SW 1271 (cell line): ENCODE measurements around the gene PALLD.
"Not testable (repeated sequence)": the region's sequence is repeated elsewhere in the genome, so short reads cannot be mapped to it uniquely, and the experiment has no call there.

Experiments
- DNase-seq, 2 experiments: peaks; one replicate each; lab custom pipeline; 2025; lab: John Stamatoyannopoulos, UW

Gene PALLD

GRCh38 chr4:168677063-168677462 lies 180.2 kb downstream of the PALLD start:
- no peak for DNase-seq

- no peak for DNase-seq
These were observed 181.0 kb downstream of the PALLD start for GRCh38 chr4:168677879-168678278.

GRCh38 chr4:168678751-168679366 lies 182.0 kb downstream of the PALLD start:
- no peak for DNase-seq

DNA sequence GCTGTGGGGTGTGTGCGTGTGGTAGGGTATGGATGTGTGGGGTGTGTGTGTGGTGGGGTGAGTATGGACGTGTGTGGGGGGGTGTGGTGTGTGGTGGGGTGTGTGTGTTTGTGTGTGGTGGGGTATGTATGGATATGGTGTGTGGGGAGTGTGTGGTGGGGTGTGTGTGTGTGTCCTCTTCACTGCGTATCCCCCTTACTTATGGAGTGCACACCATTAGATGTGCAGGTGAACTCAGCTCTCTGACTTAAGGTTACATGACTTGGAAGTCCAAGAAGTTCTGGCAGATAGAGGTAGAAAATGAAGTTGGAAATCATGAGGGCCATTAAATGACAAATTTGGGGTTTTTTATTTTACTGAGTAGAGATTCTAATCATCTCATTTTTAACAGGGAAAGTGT lies 182.5 kb downstream of the PALLD start:
- DNase-seq = no peak

GRCh38 chr4:168679819-168680218 lies 183.0 kb downstream of the PALLD start:
- DNase-seq = no peak

- no peak for DNase-seq
These were observed 186.1 kb downstream of the PALLD start for GRCh38 chr4:168682898-168683500.

- no peak for DNase-seq
These were observed 186.7 kb downstream of the PALLD start for GRCh38 chr4:168683595-168683994.

DNA sequence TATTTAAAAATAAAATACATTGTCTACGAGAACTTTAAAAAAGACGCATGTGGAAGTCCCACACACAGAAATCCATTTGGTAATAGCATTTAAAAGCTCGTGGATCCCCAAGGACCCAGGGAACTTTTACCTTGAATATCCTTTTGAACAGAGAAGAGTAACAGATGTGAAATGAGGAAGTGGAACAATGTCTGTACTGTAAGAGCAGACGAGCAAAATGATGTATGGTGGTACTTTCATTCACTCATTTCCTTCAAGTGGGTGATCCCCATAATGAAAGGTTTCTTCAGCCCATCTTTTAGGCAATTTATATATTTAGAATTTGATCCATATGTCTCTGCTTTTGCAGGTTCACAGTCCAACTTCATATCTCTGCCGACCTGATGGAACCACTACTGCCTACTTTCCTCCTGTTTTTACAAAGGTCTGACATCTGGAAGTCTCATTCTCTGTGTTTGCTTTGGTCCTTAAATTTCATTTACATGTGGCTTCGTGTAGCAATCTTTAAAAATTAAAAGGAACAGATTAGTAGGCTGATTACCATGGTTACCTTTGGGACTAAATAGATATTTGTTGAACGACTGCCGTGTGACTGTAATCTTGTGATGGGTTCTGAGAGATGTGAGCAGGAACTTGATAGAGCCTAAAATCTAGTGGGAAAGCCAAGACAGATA lies 188.4 kb downstream of the PALLD start:
- DNase-seq = no peak

DNA sequence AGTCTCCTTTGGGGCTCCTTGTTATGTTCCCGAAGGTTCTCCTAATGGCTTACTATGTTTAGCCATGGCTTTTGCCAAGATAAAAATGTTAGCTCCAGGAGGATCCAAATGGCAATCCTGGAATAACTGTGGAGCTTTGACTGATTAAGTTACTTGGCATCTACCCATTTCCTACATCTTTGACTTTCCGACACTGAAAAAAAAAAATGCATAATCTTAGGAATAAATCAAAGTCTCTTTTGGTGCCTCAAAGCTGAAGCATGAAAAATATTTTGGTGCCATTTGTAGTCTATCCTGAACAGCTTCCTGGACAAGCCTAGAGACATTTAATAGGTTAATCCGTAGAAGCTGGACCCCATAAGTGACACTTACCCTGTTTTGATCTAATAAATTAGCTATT lies 191.7 kb downstream of the PALLD start:
- no peak for DNase-seq

DNA sequence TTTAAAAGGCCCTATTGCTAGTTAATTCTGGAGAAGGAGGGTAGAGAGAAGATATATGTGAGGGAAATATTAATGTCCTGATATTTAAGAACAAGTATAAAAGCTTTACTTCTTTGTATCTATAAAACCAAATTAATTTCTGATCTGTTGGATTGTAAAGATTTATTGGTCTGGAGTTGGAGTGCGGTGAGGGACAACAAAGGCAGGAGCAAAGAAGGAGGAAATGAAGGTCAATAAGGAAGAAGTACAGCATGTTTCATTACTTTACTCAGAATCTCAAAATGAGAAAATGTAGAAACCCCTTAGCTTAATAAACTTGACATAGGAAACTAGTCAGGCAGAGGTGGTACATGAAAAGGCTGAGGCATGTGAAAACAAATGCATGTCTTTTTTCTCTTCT lies 192.9 kb downstream of the PALLD start:
- no peak for DNase-seq

- no peak for DNase-seq
These were observed 193.3 kb downstream of the PALLD start for GRCh38 chr4:168690199-168690598.

DNA sequence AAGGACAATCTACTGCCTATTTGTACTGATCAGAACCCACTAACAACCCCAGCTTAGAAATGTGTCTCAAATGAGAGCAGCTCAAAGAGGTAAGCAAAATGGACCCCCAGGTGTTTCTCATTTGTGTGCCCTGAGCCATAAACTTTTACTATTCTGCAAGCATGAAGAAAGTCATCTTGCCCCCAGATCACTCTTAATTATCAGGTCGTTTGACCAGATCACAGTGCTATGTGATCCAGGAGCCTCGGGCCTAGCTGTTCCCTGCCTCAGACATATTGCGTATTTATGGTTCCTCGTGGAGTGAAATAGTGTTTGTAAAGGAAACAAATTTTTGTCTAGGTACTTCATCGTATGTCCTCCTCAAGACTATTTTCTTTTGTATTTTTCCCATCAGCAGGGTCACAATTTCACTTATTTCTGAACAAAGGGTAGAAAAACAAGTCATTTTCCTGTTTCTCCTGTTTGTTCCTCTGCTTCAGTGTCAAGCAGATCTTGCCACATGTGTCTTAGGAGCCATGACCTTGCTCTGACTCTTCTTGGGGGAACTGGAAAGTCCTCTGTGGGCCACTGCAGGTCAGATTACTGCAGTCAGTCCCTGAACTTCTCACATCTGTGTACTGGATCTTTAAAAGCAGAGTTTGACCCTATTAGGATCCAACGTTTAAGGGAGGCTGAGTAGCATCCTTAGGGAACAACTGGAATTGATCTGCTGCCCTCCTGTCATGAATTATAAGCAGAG lies 194.9 kb downstream of the PALLD start:
- DNase-seq = no peak

- no peak for DNase-seq
These were observed 197.1 kb downstream of the PALLD start for GRCh38 chr4:168693750-168694490.

DNA sequence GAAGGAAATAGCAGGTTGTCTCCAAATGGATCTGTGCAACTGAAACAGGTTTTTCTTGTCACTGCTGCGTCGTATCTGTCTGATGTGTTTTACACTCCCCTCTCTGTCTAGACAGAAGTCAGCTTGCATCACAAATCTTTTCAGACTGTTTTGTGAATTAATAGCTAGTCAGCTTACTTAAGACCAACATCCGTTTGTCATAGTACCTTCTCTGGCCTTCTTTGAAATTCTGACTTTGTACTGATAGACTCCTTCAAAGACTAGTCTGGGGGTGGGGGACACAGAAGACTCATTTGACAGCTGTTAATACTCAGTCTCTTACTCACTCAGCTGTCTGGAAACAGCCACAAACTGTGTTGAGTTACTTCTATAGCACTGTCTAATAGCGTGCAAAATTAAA lies 197.8 kb downstream of the PALLD start:
- no peak for DNase-seq

- DNase-seq = no peak
These were observed 198.4 kb downstream of the PALLD start for GRCh38 chr4:168695288-168695687.

DNA sequence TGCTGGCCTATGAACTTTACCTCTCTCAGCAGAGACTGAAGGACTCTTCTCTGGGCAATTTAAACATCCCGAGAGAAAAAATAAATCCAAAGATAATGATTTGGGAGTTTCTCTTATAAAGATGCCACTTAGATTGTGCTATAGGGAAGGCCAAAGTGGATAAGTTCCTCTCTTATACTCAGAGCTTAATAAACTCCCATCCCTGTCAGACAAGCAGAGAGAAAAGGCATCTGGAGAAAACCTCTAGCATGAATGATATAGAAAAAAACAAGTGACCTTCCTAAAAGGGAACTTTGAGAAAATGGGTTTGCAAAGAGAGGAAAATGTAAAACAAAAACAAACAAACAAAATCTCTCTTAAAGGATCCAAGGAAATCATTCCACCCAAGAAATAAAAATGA lies 199.4 kb downstream of the PALLD start:
- no peak for DNase-seq

DNA sequence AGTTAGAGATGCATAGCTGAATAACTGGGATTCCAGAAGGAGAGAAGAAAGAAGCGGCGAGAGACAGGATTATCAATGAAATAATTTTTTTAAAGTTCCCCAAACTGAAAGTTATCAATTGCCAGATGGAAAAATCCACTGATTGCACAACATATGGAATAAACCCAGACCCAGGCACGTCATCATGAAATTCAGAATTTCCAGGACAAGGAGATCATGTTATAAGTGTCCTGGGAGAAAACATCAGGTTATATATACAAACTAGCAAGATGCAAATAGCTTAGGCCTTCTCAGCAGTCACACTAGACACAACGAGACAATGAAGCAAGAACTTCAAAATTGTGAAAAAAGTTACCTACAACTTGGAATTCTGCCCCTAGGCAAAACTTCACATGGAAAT lies 200.0 kb downstream of the PALLD start:
- no peak for DNase-seq

GRCh38 chr4:168699224-168699878 lies 202.5 kb downstream of the PALLD start:
- DNase-seq = no peak

GRCh38 chr4:168701061-168701460 lies 204.2 kb downstream of the PALLD start:
- DNase-seq = no peak

- not testable (repeated sequence) for DNase-seq
These were observed 205.8 kb downstream of the PALLD start for GRCh38 chr4:168702581-168703087.

DNA sequence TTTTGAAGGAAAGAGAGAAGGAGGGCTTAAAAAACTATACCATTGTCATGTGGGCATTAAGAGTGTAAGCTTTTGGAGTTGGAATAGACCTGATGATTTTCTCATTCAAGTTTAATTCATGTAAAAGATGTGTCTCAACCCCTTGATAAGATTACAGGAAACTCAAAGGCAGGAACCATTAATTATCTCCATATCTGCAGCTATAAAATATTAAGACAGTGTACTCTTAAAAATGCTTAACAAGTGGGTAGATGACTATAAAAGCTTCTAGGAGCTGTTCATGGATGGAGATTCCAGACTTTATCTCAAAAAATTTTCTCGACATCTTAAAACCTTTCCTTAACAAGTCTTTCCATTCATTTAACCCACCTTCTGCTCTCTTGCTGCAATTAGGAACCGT lies 208.3 kb downstream of the PALLD start:
- DNase-seq = no peak
